Inflammatory macrophage treated with lipopolysaccharide for 1 hour (primary cell): Measurements from ENCODE around the gene PYY.
"Not testable (repeated sequence)": the region's sequence is repeated elsewhere in the genome, so short reads cannot be mapped to it uniquely, and the experiment has no call there.

ENCODE experiments used
- DNase-seq, 2 donors: peaks; one replicate each; pipeline ENCODE4 v3.0.0-alpha.2; 2020 to 2022

Gene PYY

DNA sequence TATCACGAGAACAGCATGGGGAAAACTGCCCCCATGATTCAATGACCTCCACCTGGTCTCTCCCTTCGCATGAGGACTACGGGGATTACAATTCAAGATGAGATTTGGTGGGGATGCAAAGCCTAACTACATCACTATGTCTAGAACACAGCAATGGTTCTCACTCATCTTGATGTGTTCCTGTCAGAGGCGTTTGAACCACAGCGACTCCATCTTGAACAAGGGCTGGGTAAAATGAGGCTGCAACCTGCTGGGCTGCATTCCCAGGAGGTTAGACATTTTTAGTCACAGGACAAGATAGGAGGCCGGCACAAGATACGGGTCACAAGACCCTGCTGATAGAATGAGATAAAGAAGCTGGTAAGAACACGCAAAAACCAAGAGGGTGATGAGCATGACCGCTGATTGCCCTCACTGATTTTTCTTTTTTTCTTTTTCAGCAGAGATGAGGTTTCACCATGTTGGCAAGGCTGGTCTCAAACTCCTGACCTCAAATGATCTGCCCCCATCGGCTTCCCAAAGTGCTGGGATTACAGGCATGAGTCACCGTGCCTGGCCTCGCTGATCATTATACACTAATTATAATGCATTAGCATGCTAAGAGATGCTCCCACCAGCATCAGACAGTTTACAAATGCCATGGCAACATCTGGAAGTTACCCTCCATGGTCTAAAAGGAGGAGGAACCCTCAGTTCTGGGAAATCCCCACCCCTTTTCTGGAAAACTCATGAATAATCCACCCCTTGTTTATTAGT, 8.5 kb downstream of the PYY start:
- no peak for DNase-seq

DNA sequence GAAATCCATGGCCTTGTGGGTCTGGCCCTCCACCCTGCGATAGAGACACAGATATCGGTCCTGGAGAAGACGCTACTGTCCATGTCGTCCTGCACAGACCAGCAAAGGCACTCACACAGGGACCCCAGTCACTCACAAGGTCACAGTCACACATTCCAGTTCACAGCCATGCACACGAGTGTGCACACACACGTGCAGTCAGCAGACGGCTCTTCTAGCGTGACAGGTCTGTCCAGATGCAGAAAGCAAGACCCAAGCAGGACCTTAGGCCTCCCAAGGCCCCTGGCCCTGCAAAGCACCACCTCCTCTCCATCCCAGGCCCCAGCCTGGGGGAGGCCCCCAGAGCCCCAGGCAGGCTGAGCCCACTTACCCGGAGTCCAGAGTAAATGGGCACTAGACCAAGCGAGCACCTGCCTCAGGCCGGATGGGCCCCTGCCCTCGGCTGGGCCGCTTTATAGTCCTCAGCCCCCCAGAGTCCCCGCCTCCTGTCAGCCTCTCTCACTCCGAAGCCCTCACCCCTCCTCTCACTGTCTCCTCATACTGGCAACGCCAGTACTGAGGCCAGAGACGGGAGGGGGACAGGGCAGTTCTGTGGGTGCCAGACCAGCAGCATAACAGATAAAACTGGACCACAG, 11.6 kb downstream of the PYY start, which contains the start of gene PPY:
TSS of gene PPY (minus strand) at position 426 of the 635 bp plus-strand sequence. CDS start 822 bp downstream, outside the sequence.
- no peak for DNase-seq

DNA sequence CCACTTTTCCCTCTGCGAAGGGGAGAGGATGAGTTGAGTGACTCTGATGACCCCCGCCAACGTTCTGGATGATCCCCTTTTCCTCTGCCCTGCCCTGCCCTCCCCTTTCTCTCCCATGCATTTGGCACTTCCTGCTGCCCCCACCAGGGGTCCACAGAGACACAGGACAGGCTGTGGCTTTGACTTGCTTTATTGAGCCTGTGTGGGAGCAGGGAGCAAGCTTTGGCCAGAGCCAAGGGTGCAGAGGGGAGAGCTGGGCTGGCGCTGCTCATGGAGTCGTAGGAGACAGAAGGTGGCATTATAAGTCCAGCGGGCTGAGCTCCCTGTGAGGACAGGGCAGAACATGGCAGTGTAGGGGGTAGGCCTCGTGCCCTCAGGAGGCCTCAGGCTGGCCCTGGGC, 13.1 kb downstream of the PYY start:
- DNase-seq, result peak in 1 of 2 donors; percentile 21

DNA sequence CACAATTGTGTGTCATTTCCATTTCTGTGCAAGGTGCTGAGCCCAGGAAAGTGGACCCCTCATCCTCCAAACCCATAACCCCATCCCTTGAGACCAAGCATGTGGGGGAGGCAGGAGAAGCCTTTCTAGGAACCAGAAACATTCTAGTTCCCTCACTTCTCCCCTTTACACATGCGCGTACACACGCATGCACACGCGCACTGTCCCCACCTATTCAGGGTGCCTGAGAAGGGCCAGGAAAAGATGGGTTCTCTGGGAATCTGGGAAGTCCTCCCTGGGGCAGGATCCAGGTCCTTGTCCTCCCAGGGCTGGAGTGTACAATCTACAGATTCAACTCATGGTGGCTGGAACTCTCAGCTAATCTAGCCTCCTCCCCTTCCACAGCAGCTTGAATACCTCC, 13.9 kb downstream of the PYY start:
- no peak for DNase-seq

DNA sequence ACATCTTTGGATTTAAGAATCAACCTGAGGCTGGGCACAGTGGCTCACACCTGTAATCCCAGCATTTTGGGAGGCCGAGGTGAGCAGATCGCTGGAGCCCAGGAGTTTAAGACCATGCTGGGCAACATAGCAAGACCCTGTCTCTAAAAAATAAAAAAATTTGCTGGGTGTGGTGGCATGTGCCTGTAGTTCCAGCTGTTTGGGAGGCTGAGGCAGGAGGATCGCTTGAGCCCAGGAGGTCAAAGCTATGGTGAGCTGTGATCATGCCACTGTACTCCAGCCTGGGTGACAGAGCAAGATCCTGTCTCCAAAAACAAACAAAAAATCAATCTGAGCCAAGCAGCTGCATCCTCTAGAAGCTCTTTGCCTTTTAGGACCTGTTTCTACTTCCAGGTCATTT, 14.3 kb downstream of the PYY start:
- not testable (repeated sequence) for DNase-seq

DNA sequence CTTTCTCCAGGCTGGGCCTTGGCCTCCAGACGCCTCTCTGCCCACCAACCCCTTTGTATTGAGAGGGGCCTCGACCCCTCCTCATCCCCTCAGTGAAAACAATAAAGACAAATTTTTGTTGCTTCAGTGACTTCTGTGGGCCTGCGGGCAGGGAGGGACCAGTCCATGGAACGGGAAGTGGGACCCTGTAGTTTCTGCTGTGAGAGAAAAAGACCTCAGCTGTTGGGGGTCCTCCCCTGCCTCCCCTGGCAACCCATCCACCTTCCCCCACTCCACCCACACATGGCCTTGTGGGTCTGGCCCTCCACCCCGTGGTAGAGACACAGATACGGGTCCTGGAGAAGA, 14.9 kb downstream of the PYY start:
- DNase-seq, result no peak

DNA sequence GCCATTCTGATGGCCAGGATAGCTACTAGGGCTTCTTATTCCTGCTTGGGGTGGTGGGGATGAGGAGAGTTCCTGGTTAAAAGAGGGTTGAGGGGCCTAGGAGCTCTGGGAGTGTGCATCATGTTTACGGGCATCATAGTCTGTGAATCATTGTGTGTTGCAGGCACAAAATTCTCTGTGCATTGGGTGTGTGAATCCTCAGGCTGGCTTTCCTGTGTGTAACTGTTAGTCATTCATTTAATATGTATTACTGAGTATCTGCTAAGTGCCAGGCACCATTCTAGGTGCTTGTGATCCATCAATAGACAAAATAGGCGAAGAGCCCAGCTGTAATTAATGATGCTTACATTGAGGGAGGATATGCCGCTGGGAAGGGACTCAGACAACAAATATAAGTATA, 17.3 kb downstream of the PYY start:
- DNase-seq, result no peak

DNA sequence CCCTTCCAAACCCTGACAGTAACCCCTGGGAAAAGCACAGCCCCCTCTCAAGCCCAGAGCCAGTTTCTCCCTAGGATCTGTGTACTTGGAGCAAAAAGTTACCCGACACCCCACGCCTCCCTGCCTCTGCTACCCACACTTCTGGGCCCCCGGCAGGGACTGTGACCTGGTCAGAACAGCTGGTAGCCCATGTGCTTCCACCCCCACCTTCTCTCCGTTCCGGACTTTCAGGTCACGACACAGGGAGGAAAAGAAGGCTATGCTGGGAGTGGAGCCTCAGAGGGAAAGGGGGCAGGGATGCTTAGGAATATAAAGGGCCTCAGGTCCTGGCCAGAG, 17.8 kb downstream of the PYY start:
- no peak for DNase-seq

DNA sequence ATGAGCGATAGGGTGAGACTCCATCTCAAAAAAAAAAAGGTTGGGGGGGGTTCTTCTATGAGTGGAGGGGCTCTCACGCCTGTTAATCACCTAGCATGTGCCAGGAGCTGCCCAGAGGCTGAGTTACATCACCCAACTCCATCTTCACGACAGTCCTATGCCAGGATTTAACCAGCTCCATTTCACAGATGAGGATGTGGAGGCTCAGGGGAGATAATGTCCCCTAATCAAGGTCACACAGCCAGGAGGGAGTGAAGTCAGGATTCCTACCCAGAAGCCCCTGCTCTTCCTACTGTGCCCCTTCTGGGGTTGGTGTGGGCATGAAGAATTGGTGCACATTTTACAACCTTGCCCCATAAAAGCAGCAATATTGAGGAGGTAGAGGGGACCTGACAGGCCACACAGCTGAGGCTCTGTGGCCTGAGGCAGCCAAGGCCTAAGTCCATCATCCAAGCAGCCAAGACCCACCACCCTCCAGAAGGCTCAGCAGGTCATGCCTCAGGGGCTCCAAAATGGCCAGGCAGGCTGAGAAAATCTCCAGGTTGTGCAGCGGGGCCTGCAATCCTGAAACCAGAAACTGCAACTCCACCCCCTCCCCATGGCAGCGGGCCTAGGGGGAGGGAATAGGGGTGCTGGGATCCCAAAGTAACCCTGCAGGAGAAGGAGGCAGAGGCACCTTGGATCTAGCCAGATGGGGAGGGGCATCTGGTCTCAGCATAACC, 18.4 kb downstream of the PYY start:
- DNase-seq, result no peak

DNA sequence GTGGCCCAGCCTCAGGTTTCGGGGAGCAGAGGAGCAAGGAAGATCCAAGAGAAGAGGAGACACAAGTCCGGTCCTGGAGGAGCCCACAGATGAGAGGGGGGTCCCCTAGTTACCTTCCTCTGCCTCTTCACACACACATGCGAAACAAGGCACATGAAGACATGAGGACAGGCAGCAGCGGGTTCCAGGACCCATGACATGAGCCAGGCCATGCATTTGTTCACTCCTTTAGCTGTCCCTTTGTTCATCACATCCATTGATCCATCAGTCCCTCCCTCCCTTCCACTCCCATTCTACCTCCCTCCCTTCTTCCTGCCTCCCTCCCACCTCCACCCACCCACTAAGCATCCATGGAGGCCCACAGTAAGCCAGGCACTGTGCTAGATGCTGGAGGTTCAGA, 20.8 kb downstream of the PYY start:
- no peak for DNase-seq

DNA sequence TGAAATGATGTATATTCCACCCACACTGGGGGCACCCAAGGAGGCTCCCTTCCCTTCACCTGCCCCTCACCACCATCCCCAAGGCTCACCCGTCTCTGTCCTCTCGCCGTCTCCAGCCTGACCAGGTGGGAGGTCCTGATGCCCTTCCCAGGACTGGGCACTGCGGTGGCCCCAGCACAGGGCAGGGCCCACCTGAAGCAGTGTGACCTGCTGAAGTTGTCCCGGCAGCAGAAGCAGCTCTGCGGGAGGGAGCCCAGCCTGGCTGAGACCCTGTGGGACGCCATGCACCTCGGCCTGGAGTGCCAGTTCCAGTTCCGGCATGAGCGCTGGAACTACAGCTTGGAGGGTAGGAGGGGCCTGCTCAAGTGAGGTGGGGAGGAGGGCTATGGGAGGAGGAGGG, 21.4 kb downstream of the PYY start:
- no peak for DNase-seq

DNA sequence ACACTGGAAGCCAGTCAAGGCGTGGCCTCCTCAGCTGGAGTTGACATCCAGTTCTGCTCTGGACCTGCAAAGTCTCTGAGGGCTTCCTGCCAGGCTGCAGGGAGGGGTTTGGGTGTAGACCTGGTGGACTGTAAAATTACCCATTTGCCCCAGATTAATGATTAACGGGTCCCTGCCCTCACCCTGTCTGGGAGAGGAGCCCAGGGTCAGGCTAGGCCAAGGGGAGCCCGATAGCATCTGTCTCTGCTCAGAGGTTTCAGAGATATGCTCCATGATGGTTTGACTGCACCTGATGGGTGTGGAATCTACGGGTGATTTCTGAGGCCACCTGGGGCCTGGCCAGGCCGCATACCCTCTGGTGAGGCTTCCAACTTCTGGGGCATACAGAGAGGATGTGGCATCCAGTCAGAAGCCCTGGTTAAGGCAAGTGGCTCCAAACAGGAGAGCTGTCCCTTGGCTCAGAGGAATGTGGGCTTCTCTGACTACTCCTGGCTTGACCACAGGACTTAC, 22.6 kb downstream of the PYY start:
- no peak for DNase-seq

DNA sequence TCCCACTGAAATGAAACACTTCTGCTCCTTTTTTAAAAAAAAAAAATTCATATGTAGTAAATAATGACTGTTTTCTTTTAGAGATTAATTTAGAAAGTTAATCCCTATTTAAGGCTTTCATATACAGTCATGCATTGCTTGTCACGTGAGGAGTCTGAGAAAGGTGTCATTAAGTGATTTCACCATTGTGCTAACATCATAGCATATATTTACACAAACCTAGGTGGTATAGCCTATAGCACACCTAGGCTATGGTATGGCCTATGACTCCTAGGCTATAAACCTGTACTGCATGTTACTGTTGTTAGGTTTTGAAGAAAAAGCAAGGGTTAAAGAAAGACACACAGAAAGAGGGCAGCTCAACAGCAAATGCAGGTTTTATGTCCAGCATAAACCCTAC, 25.1 kb downstream of the PYY start:
- no peak for DNase-seq

DNA sequence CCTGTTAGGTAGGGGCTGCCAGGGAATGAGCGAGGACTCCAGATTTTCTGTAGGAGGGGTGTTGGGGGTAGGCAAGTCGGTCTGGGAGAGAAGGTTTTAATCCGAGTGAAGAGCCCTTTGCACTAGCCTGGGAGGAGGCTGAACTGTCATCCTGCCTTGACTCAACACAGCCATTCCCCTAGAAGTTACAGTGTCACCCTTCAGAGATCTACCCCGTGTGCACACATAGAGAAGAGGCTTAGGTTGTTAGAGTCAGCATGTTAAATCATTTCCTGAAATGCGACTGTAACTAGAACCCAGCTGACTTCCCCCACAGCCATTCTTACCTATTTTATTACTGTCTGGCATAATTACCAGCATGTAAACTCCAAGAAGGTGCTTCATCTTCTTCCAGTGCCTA, 25.8 kb downstream of the PYY start:
- DNase-seq, result peak in 1 of 2 donors; percentile 18

DNA sequence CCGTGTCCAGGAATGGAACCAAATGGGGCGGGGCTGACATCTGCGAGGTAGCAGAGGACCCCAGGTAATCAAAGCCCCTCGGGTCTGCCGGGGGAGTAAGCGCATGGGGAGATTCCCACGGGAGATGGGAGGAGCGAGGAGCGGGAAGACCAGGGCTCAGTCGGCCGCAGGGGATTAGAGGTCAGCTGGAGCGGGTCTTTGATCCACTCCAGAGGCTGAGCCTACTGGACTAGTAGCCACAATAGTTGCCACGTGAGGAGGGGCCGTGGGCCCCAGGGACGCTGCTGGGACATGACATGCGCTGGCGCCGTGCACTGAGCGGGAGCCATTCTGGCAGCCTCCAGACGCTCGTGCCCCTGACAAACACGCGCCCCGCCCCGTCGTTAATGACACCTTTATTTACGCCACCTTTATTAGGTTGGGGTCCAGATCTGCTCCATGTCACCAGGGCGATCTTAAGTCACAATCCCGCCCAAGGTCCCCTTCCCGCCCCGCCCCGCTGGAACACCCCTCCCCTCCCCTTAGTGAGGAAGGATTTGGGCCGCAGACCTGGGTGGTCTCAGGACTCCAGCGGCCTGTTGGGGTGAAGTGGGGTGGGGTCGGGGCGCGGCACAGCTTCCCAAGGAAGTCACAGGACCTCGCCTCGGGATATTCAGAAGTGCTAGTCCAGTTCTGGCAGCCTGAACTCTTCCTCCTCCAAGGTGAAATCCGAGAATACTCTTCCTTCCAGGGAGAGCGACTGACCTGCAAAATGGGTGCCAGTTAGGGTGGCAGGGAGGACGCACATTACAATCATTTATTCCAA, 26.5 kb downstream of the PYY start:
- no peak for DNase-seq

DNA sequence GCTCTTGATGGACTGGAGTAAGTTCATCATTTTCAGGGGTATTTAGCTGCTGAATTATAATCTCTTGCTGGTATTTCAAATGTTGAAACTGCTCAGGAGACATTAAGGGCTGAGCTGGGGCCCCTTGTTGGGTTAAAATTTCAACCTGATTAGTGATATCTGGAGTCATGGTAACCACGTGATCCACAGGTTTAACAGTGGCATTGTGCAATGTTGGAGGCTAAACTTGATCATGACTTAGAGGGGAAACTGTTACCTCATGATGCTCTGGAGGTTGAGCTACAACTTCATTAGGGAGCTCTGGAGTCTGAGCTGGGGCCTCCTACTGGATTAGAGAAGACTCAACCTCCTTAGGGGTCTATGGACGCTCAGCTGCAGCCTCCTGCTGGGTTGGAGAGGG, 29.2 kb downstream of the PYY start:
- no peak for DNase-seq

DNA sequence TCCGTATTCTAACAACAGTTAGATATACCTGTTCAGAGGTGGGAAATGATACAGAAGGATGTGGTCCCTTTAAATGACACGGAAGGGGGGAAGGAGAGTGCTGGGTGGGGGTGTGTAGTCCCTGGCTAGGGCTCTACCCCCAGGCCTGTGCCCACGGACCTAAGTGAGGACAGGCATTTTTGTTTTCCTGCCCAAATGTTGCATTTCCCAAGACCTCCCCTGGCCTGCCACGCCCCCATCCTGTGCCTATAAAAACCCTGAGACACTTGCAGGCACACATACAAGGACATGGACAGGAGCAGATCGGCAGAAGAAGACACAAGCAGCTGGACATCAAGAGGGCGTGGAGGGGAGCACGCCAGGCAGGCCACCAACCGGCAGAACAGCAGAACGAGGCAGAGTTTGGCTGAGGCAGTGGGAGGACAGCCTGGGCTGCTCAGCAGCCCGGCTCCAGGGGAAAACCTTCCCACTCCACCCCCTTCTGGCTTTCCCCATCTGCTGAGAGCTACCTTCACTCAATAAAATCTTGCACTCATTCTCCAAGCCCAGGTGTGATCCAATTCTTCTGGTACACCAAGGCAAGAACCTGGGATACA, 33.1 kb downstream of the PYY start:
- no peak for DNase-seq

DNA sequence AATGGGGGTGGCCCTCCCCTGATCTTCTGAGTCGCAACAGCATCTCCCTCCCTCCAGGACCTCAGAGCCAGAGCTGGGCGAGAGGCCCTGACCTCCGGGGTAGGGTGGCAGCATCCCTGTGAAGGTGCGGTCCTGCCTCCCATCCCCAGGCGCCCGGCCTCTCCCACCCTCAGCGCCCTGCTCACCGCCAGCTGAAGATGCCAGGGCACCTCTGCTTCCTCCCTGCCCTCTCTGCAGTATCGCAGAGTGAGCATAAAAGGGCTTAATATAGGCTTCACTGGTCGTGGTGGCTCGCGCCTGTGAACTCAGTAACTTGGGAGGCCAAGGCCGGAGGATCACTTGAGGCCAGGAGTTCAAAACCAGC, 35.7 kb downstream of the PYY start:
- no peak for DNase-seq

DNA sequence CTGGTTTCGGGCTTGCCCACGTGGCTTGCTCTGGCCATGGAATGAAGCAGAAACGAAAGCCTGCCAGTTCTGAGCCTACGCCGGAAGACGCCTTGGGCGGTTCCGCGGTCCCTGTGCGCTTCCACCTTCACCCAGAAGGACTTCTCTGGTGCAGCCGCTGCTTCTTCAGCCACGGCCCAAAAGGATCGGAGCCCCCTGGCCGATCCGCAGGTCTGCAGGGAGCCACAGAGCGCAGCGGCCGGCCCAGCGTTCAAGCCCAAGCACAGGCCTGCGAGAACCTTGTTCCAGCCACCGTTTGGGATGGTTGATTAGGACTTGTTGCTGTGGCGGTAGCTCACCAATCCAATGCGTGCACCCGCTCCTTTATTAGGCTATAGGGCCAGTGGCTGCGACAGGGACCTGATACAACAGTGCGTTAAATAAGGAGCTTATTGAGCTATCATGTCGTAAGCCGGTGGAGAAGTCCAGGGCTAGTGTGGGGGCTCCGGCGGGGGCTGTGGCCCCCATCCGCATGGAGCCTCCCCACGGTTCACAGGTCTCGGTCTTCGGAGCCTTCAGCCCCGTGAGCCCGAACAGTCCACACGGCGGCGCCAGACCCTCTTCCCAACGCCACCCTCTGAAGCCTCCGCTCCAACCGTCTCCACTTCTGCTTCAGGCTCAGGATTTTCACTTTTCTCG, 36.3 kb downstream of the PYY start:
- DNase-seq, result peak; percentile 25 to 60

DNA sequence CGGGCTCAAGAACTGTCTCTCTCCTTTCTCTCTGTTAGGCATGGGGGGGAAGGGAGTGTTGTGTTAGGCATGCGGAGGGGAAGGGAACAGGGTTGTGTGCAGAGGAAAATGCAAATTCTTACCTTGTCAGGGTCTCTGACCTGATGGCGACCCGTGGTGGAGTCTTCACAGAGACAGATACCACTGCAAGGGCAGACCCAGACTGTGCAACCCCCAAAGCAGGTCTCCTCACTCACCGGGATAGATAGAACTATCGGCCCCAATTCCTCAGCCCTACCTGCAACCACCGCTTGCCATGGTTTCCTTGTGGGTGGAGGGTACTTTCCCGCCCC, 36.8 kb downstream of the PYY start:
- DNase-seq, result no peak

DNA sequence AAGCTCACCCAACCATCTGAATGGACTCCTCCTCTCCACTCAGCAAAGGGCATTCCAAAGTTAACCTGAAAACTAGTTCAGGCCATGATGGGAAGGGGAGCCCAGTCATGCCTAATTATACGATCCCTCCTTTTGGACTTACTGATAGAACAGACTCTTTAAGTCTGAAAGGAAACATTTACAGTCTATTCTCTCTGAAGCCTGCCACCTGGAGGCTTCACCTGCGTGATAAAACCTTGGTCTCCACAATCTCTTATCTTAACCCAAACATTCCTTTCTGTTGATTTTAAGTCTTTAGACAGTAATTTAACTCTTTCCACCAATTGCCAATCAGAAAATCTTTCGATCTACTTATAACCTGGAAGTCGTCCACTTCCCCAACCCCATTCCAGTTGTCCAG, 37.4 kb downstream of the PYY start:
- DNase-seq, result no peak

DNA sequence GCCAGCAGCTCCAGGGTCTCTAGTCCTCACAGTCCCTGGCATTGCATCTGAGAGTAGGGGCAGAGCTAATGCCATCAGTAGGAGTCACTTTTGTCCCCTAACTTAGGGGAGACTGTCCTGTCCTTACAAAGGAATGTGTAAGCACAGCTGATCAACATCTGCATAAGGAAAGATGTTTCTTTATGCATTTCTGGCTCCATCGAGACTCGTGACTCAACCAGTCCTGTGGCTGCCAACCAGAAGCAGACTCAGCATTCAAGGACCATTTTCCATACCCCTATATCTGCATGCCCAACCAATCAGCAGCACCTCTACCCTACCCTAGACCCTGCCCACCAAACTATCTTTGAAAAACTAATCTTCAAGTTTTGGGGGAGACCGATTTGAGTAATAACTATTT, 38.2 kb downstream of the PYY start:
- DNase-seq, result no peak

DNA sequence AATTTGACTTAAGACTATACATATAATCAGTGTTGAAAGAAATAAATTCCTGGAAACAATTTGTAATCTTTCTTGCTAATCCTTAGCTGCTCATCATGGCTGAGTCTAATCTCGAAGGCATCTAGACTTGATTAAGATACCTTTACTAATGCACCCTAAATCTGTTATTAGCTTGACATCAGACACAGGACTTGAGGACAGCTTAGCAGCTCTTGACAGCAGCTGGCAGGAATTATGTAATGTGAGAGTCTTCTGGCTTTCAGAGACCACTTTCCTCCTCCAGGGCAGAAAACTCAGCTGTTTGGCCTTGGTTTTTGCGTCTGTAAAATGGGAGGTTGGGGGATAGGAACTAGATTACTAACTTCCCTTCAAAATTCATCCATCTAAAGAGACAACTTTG, 39.3 kb downstream of the PYY start:
- no peak for DNase-seq
